ENCODE measurements around the gene WNT6. TPM values are rescaled to one million over a fixed set of nuclear protein-coding genes. Genes with fewer than 3 reads are reported as not detected.

WNT6 gene

GRCh38 chr2:218910741-218911140, 51.1 kb downstream of the WNT6 start:
- H3K79me1 ChIP-seq (ENCODE audit: low read length), result no peaks in the 10 kb centered on the region
- no peak overlapping the region for H2BK120ac ChIP-seq (ENCODE audit: low read depth, low read length)
- H3K4ac ChIP-seq (ENCODE audit: low read depth, low read length), result no peak overlapping the region
- no peak overlapping the region for H2AK5ac ChIP-seq (ENCODE audit: low read length)
- WGBS (ENCODE audit: extremely low coverage, insufficient coverage, low lambda C conversion rate), result no CpG with 5 or more reads among the region's 6 CpGs
- H3K27me3 ChIP-seq (ENCODE audit: insufficient read depth, low read length, poor library complexity), result no peaks in the 10 kb centered on the region
- no peak overlapping the region for H3K9ac ChIP-seq (ENCODE audit: low read length)
- no peak overlapping the region for H2BK5ac ChIP-seq (ENCODE audit: low read length)
- H3K18ac ChIP-seq (ENCODE audit: low read length), result no peak overlapping the region
- H2BK15ac ChIP-seq (replicated peaks; ENCODE audit: low read depth), result no peak overlapping the region
- no peak overlapping the region for H4K8ac ChIP-seq (ENCODE audit: low read depth, low read length)
- no peak overlapping the region for H3K27ac ChIP-seq (ENCODE audit: low read depth, low read length)
- DNase-seq, result no peak
- H3K56ac ChIP-seq (ENCODE audit: low read length), result no peak overlapping the region
- H3K79me2 ChIP-seq (ENCODE audit: control insufficient read depth, insufficient read depth, low read length), result no peaks in the 10 kb centered on the region
- no peaks in the 10 kb centered on the region for H3K4me1 ChIP-seq (ENCODE audit: control insufficient read depth, low read depth, low read length)
- H3K36me3 ChIP-seq (ENCODE audit: control insufficient read depth, insufficient read depth, low read length), result no peaks in the 10 kb centered on the region
- no peak overlapping the region for H3K23ac ChIP-seq (ENCODE audit: low read length)
- H3K4me2 ChIP-seq (ENCODE audit: low read length), result no peak overlapping the region
- H4K5ac ChIP-seq (ENCODE audit: low read length), result no peak overlapping the region
- H3K4me3 ChIP-seq (ENCODE audit: low read length), result no peak overlapping the region

- no peak overlapping the region for H2BK15ac ChIP-seq (replicated peaks; ENCODE audit: low read depth)
- H3K79me2 ChIP-seq (ENCODE audit: control insufficient read depth, insufficient read depth, low read length), result no peaks in the 10 kb centered on the region
- no peaks in the 10 kb centered on the region for H3K4me1 ChIP-seq (ENCODE audit: control insufficient read depth, low read depth, low read length)
- no peaks in the 10 kb centered on the region for H3K27me3 ChIP-seq (ENCODE audit: insufficient read depth, low read length, poor library complexity)
- WGBS (ENCODE audit: extremely low coverage, insufficient coverage, low lambda C conversion rate), result no CpG with 5 or more reads among the region's 1 CpG
- H3K4me3 ChIP-seq (ENCODE audit: low read length), result no peak overlapping the region
- no peak overlapping the region for H3K27ac ChIP-seq (ENCODE audit: low read depth, low read length)
- H4K8ac ChIP-seq (ENCODE audit: low read depth, low read length), result no peak overlapping the region
- H2BK5ac ChIP-seq (ENCODE audit: low read length), result no peak overlapping the region
- H4K5ac ChIP-seq (ENCODE audit: low read length), result no peak overlapping the region
- DNase-seq, result no peak
- no peak overlapping the region for H3K9ac ChIP-seq (ENCODE audit: low read length)
- H3K79me1 ChIP-seq (ENCODE audit: low read length), result no peaks in the 10 kb centered on the region
- no peak overlapping the region for H2AK5ac ChIP-seq (ENCODE audit: low read length)
- no peak overlapping the region for H3K56ac ChIP-seq (ENCODE audit: low read length)
- H3K23ac ChIP-seq (ENCODE audit: low read length), result no peak overlapping the region
- H3K4me2 ChIP-seq (ENCODE audit: low read length), result no peak overlapping the region
- no peak overlapping the region for H3K4ac ChIP-seq (ENCODE audit: low read depth, low read length)
- no peaks in the 10 kb centered on the region for H3K36me3 ChIP-seq (ENCODE audit: control insufficient read depth, insufficient read depth, low read length)
- H3K18ac ChIP-seq (ENCODE audit: low read length), result no peak overlapping the region
- H2BK120ac ChIP-seq (ENCODE audit: low read depth, low read length), result no peak overlapping the region
These were observed 60.9 kb downstream of the WNT6 start for GRCh38 chr2:218920504-218920903.

Small RNA genes within 50 kb of the gene (small RNA-seq; reads per million reads assigned to genes)
- not detected for gene RNU6-642P (ENCODE audit: insufficient read depth)
